Measurements from ENCODE around the gene SULT2B1.

- no peak for TF ChIP-seq CTCF (IDR thresholded peaks at IDR 0.05)
- no peak for TF ChIP-seq POLR2A (IDR thresholded peaks at IDR 0.05)
- no peak for TF ChIP-seq EP300 (IDR thresholded peaks at IDR 0.05)
These were observed 39.0 kb downstream of the SULT2B1 start for GRCh38 chr19:48591021-48591420.
